Ascending aorta (tissue), 2 donors: ENCODE measurements around the gene BCL2L11. TPM values are rescaled to one million over a fixed set of nuclear protein-coding genes. Genes with fewer than 3 reads are reported as not detected.

Source experiments
- DNase-seq, 2 donors: peaks; one replicate each; pipeline ENCODE4 v3.0.0-alpha.2; 2019; ENCODE audit warnings: low spot score in 2 of 2
- H3K27ac ChIP-seq, 2 donors: fragments of 200-600 bp; sonication (generic); one replicate each; pipeline ENCODE4 v1.5.1; 2016 to 2017; ENCODE audit warnings: mild to moderate bottlenecking in 1 of 2
- H3K27me3 ChIP-seq: fragments of 200-600 bp; sonication (generic); one replicate; pipeline ENCODE4 v1.5.1; 2017
- H3K36me3 ChIP-seq, 2 donors: fragments of 200-600 bp; sonication (generic); one replicate each; pipeline ENCODE4 v1.5.1; 2016
- H3K4me1 ChIP-seq, 2 donors: fragments of 200-600 bp; sonication (generic); one replicate each; pipeline ENCODE4 v1.5.1; 2016 to 2017; ENCODE audit warnings: mild to moderate bottlenecking in 1 of 2
- H3K4me3 ChIP-seq, 2 donors: fragments of 200-600 bp; sonication (generic); one replicate each; pipeline ENCODE4 v1.5.1; 2016 to 2017; ENCODE audit warnings: mild to moderate bottlenecking in 1 of 2
- H3K9me3 ChIP-seq, 2 donors: fragments of 200-600 bp; sonication (generic); one replicate each; pipeline ENCODE4 v1.5.1; 2016
- intact Hi-C: fragments of 100-400 bp; cut with DNase I; formaldehyde crosslinking; loops from one replicate; pipeline ENCODE4 v1.15.1; 2023
- total RNA-seq: library from RNA; depleted of rRNA; stranded (reverse); fragments of >200 nt; gene quantifications from one replicate; pipeline ENCODE4 v1.1.0, GENCODE V29; 2016
- TF ChIP-seq, protein P1 (sequence below), 3 experiments: fragments of 200-600 bp in 2 of 3; fragments of 450-650 bp in 1 of 3; sonication (generic) in 2 of 3; IDR thresholded peaks; one replicate each; pipeline ENCODE4 v1.5.1; 2016 to 2019; ENCODE audit warnings: antibody characterized with exemption in 3 of 3, mild to moderate bottlenecking in 1 of 3, moderate library complexity in 1 of 3

BCL2L11 gene
- total RNA-seq, 1 donor from 2014 or later: 3.5 TPM

DNA sequence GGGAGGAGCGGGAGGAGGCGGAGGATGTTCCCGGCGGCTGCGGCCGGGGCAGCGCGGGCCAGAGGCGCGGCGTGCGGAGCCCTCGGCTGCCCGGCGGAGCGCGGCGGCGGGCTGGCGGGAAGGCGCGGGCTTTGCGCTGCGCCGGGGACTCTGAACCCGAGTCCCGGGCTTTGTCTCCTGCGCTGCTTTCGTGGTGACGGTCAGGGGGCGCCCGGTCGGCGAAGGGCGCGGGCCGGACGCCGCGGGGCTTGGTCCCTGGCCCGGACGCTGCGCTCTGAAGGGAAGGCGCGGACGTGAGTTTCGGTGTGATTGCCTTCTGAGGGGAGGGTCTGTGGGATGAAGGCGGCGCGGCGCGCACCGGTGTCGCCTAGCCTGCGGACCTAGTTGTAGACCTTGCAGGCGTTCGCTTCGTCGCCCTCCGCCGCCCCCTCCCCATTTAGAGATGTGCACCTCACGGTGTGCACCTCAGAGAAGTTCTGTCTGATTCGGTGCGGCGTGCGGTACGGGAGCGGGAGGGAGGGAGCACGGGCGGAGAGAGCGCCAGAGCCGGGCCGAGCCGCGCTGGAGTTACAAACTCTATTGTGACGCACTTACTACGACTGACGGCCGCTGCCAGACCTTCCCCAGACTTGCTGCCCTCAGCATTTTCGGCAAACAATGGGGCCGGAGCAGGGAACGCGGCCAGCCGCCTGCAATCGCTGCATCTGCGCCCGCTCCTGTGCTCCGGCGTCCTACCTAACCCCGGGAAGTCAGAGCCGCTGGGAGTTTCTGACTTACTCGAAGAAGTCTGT, 2.1 kb downstream of the BCL2L11 start:
- Histone ChIP-seq H3K4me1 (peaks cover 0 to 10% of the 10 kb centered on the region in 2 donors), H3K27me3 (no peaks in the 10 kb centered on the region), H3K9me3 (no peaks in the 10 kb centered on the region), H3K27ac (peak overlapping the region; percentile 67 to 73), H3K36me3 (peaks cover 0 to 15% of the 10 kb centered on the region in 2 donors), H3K4me3 (peak overlapping the region; percentile 87 to 89)
- TF ChIP-seq, protein P1, sequence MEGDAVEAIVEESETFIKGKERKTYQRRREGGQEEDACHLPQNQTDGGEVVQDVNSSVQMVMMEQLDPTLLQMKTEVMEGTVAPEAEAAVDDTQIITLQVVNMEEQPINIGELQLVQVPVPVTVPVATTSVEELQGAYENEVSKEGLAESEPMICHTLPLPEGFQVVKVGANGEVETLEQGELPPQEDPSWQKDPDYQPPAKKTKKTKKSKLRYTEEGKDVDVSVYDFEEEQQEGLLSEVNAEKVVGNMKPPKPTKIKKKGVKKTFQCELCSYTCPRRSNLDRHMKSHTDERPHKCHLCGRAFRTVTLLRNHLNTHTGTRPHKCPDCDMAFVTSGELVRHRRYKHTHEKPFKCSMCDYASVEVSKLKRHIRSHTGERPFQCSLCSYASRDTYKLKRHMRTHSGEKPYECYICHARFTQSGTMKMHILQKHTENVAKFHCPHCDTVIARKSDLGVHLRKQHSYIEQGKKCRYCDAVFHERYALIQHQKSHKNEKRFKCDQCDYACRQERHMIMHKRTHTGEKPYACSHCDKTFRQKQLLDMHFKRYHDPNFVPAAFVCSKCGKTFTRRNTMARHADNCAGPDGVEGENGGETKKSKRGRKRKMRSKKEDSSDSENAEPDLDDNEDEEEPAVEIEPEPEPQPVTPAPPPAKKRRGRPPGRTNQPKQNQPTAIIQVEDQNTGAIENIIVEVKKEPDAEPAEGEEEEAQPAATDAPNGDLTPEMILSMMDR (IDR thresholded peaks at IDR 0.05): no peak
- peak in 1 of 2 donors; percentile 90 for DNase-seq
- intact Hi-C loops: loop anchor here (2.0 to 5.0 kb wide), 3 partner anchors 39 to 1519 kb away; no protein-coding TSS in a partner anchor

DNA sequence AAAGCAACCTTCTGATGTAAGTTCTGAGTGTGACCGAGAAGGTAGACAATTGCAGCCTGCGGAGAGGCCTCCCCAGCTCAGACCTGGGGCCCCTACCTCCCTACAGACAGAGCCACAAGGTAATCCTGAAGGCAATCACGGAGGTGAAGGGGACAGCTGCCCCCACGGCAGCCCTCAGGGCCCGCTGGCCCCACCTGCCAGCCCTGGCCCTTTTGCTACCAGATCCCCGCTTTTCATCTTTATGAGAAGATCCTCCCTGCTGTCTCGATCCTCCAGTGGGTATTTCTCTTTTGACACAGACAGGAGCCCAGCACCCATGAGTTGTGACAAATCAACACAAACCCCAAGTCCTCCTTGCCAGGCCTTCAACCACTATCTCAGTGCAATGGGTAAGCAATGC, 3.0 kb downstream of the BCL2L11 start:
- DNase-seq: no peak
- peaks cover 0 to 8% of the 10 kb centered on the region in 2 donors for H3K4me1 ChIP-seq
- H3K4me3 ChIP-seq: no peak overlapping the region
- TF ChIP-seq, protein P1 (IDR thresholded peaks at IDR 0.05): no peak
- no peaks in the 10 kb centered on the region for H3K27me3 ChIP-seq
- intact Hi-C loops: loop anchor here (2.0 to 5.0 kb wide), 3 partner anchors 39 to 1519 kb away; no protein-coding TSS in a partner anchor
- H3K36me3 ChIP-seq: peaks cover 0 to 15% of the 10 kb centered on the region in 2 donors
- no peaks in the 10 kb centered on the region for H3K9me3 ChIP-seq
- H3K27ac ChIP-seq: no peak overlapping the region

- no peak for DNase-seq
- Histone ChIP-seq H3K4me3 (no peak overlapping the region), H3K9me3 (no peaks in the 10 kb centered on the region), H3K4me1 (no peaks in the 10 kb centered on the region), H3K27ac (no peak overlapping the region), H3K36me3 (peaks cover 0 to 18% of the 10 kb centered on the region in 2 donors), H3K27me3 (no peaks in the 10 kb centered on the region)
- intact Hi-C loops: no loop called here
- TF ChIP-seq, protein P1 (IDR thresholded peaks at IDR 0.05): no peak
These were observed 5.9 kb downstream of the BCL2L11 start for GRCh38 chr2:111126581-111126980.

GRCh38 chr2:111127351-111127750, 6.6 kb downstream of the BCL2L11 start:
- Histone ChIP-seq H3K36me3 (peaks cover 0 to 18% of the 10 kb centered on the region in 2 donors), H3K4me3 (no peak overlapping the region), H3K4me1 (no peaks in the 10 kb centered on the region), H3K9me3 (no peaks in the 10 kb centered on the region), H3K27me3 (no peaks in the 10 kb centered on the region), H3K27ac (no peak overlapping the region)
- intact Hi-C loops: no loop called here
- TF ChIP-seq, protein P1 (IDR thresholded peaks at IDR 0.05): no peak
- no peak for DNase-seq

GRCh38 chr2:111128096-111128495, 7.4 kb downstream of the BCL2L11 start:
- H3K36me3 ChIP-seq: peaks cover 0 to 18% of the 10 kb centered on the region in 2 donors
- no peak for DNase-seq
- no peak overlapping the region for H3K4me3 ChIP-seq

More at GRCh38 chr2:111128096-111128495, 7.4 kb downstream of the BCL2L11 start:
- H3K27me3 ChIP-seq: no peaks in the 10 kb centered on the region
- TF ChIP-seq, protein P1 (IDR thresholded peaks at IDR 0.05): no peak
- intact Hi-C loops: no loop called here
- no peak overlapping the region for H3K27ac ChIP-seq
- no peaks in the 10 kb centered on the region for H3K9me3 ChIP-seq
- no peaks in the 10 kb centered on the region for H3K4me1 ChIP-seq
